Ureter (tissue), 1 donor: ENCODE results near the gene CTIF. TPM values are rescaled to one million over a fixed set of nuclear protein-coding genes. Genes with fewer than 3 reads are reported as not detected.

ENCODE experiments used
- DNase-seq: peaks from one replicate; pipeline ENCODE4 v3.0.0-alpha.2; 2020; ENCODE audit warnings: low spot score
- total RNA-seq: library from RNA; stranded (reverse); gene quantifications from one replicate; pipeline ENCODE4 v1.2.4, GENCODE V29; 2023
- donor health status: DM: yes; HTN: yes; CAD: no.

Gene CTIF
- total RNA-seq, 1 donor from 2014 or later: 62.3 TPM

- DNase-seq: no peak
Observed at GRCh38 chr18:48884771-48885170, 345.9 kb downstream of the CTIF start.

DNA sequence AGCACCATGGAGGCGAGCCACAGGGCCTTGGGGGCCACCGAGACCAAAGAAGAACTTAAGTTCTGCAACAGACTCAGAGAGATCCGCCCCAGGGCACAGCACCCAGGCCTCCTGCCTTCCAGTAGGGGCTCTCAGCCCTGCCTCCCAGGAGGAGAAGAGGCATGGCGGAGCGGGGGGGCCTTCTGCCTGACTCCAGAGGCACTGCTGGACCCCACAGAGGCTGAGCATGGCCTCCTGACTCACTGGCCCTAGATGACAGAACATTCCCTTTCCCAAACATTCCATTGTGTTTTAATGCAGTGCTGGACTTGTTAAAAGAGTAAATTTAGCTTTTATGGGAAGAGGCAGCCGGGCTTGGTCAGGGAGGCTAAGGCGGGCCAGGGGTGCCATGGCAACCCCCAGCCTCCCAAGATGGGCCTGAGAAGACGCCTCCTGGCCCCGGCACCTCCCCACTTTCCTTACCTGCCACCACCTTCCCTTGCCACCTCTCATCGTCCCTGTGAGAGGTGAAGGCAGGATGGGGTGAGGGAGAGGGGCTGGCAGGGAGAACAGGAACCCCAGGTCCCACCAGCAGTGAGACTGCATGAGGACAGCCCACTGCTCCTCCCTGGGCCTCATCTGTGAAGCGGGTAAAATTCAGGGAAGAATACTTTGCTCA lies 346.6 kb downstream of the CTIF start:
- no peak for DNase-seq

GRCh38 chr18:48885924-48886400 lies 347.1 kb downstream of the CTIF start:
- no peak for DNase-seq

DNA sequence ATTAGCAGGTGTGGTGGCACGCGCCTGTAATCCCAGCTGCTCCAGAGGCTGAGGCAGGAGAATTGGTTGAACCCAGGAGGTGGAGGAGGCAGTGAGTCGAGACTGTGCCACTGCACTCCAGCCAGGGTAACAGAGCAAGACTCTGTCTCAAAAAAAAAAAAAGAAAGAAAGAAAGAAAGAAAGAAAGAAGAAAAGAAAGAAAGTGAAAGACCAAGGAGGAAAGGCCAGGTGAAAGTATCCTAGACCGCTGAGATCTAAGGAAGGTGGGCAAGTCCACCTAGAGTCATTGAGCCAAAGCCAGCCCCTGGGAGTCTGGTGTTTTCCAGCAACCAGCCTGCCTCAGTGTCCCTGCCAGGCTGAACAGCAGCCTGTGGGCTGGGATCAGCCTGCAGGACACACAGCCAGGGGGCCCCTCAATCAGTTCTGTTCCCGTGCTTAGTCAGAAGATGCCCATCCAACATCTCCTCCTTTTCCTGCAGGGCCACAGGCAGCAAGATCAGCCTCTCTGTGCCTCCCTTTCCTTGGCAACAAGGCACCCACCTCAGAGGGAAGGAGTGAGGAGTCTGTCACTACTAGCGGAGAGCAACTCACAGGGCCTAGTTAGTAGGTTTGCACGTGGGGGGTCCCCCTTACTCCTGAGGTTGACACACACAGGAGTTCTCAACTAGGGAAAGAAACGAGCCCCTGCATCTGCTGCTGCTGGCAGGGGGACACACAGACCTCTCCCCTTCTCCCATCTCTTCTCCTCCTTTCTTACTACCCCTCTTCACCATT lies 347.9 kb downstream of the CTIF start:
- DNase-seq: no peak

GRCh38 chr18:48887294-48887904 lies 348.6 kb downstream of the CTIF start:
- no peak for DNase-seq

- no peak for DNase-seq
Observed at GRCh38 chr18:48887905-48888772, 349.3 kb downstream of the CTIF start.

DNA sequence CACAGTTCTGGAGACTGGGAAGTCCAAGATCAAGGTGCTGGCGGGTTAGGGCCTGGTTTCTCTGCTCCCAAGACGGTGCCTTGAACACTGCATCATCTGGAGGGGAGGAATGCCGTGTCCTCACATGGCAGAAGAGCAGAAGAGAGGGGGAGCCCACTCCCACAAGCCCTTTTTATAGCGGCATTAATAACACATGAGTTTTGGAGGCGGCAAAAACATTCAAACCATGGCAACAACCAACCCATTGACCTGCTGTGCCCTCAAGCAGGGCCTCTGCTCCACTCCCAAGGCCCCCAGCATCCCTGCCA lies 349.9 kb downstream of the CTIF start:
- DNase-seq: no peak

GRCh38 chr18:48889115-48889941 lies 350.5 kb downstream of the CTIF start:
- DNase-seq: peak; percentile 74

DNA sequence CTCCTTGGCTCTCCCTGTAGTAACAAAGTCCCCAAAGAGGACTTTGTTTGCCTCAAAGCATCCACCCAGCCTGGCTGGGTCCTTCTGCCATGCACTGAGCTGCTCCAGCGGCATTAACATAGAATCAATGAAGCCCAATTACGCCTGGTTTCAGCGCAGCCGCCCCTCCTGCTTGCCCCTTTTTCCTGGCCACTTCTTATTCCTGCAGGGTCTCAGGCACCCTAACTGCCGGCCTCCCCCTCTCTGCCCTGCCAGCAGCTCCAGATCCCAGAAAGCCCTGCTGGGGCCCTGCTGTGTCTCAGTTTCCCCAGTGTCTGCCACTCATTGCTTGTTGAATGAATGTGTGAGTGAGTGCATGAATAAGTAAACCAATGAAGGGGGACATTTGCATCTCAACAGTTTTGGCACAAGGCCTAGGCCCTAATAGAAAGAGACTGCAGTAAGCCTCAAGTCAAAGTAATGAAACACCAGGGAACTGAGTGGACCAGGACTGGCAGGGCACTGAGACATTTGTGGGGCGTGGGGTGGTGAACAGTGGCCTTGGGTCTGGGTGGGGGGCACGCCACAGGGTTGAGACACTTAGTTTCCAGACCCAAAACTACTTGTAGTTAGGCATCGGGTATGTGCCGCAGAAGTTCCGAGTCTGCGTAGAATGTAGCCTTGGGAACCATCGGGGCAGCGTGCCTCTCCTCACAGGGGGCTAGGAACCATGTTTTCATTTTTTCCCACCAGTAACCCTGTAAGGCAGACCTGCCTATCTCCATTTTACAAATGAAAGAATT lies 351.3 kb downstream of the CTIF start:
- no peak for DNase-seq

DNA sequence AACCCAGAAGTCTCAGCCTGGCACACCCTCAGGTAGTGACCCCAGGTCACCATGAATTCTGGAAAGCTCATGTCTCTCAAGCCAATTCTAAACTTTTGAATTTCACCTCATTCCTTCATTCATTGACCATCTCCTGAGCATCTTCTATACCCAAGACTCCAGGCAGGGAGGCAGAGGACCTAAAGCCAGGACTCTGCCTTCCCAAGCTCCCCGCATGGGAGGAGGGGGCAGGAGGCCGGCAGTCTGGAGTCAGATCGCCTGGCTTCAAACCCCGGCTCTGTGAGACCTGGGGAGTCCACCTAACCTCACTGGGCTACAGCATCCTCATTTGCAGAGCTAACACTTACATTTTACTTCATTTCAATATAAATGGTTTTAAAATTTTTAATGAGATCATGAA lies 352.9 kb downstream of the CTIF start:
- no peak for DNase-seq

GRCh38 chr18:48892146-48892855 lies 353.5 kb downstream of the CTIF start:
- no peak for DNase-seq

GRCh38 chr18:48893061-48893607 lies 354.3 kb downstream of the CTIF start:
- no peak for DNase-seq

DNA sequence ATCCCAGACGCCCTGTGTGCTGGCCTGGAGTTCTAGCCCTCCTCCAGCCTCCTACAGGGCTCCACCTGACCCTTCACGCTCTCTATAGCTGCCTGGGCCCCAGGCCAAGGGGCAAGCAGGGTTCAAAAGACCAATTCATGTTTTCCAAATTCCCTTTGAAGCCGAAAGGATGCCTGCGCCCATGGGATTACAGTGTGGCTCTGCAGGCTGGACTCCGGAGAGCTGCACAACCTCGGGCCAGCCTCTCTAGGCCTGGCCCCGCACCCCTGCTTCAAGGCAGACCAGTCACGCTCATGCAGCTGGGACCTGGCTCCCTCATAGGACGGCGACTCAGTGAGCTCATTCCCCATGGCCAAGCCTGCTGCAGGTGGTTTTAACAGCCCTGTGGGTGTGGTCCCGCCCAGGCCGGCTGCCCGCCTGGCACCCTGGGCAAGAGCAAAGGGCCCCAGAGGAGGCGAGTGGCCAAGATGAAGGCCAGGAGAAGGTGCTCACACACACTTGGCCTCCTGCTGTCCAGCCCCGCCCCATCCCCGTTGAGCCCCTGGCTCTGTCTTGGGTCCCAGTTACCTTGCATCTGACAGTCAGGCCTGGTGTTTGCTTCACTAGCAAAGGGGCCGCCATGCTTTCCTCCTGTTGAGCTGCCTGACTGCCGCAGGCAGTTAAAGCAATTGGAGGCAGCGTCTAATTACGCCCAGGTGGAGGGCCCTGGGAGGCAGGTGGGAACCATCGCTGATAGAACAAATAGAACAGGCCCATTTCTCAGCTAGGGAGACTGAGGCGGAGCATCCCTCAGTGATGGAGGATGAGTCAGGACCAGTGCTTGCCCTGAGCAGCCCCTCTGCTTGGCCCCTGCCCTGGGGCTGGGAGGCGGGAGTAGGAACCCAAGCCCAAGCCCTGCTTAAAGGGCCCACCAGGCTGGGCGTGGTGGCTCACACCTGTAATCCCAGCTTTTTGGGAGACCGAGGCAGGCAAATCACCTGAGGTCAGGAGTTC lies 355.1 kb downstream of the CTIF start:
- no peak for DNase-seq

- DNase-seq: no peak
Observed at GRCh38 chr18:48894799-48895346, 356.0 kb downstream of the CTIF start.

DNA sequence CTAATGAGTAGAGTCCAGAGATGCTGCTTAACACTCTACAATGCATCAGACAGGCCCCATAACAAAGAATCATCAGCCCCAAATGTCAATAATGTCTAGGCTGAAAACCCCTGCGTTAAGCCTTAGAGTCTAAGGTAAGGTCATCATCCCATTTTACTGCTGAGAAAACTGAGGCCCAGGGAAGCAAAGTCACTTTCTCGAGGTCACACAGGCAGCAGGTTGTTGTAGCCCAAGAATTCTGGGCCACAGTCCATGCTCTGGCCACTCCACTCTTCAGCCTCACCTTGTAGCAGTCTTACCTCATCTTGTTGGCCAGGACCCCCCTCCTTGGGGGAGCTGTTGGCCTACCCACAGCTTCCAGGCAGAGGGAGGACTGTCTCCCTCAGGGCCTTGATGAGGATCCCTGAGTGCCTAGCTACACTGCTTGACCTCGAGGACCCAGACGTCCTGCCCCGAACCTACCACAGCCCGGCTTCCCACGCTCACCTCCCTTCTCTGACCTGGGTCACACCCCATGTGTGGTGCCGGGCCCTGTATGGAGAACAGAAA lies 357.6 kb downstream of the CTIF start:
- no peak for DNase-seq

DNA sequence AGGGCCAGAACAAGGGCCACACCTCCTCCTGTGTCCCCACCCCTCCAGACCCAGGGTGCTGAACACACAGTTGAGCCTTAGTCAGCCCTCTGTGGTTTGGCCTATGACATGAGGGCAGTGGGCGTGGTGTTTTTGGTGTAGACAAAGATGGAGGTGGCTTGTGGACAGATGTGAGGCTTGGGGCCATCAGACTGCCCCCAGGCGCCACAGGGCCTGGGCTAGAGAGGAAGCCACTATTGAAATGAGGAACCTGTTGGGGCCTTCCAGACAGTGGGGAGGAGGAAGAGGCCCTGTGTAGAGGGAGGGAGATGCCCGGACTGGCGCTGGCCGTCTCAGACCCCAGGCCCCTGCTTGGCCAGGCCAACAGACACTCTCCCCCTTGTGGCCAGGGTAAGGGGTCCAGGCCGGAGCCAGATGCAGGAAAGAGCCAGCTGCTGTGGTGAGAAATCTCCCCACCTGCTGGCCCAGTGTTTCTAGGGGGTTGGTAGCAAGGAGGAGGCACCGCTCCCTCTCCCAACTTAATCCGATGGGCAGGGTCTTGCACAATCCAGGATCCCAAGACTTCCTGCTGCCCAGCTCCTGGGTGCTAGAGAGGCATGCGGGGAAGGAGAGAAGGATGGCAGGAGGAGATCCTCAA lies 358.2 kb downstream of the CTIF start:
- DNase-seq: no peak

- DNase-seq: no peak
Observed at GRCh38 chr18:48897531-48897930, 358.7 kb downstream of the CTIF start.
